ENCODE data around the gene NYNRIN.

DNA sequence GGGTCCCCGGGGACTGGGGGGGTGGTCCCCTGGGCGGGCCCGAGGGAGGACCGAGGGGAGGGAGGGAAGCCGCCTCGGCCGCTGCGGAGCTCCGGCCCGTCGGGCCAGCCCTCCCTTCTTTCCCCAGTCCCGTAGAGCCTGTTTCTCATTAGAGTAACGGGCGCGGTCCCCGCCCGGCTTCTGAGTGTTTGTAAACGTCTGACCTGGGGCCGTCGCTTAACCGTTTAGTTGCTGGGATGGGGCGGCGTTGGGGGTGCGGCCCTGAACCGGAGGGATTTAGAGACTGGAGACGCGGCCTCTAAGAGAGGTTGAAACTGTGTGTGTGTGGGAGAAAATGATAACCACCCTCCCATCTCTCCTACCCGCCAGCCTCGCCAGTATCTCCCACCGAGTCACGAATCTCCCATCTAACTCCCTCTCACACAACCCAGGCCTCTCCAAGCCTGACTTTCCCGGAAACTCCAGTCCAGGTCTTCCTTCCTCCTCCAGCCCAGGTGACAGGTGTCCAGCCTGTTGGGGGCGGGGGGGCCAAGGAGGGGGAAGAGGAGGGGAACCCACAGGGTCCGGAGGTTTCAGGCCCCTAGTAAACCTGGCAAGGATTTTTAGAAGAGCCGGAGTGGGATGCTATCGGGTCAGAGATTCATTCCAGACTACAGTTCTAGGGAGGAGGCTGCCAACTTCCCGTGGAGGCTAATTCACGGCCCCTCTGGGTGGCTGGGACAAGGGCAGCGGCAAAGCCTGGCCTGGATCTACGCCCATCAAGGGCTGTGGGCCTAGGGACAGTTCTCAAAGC lies 31.9 kb upstream of the NYNRIN start:
- TF ChIP-seq, protein P1, sequence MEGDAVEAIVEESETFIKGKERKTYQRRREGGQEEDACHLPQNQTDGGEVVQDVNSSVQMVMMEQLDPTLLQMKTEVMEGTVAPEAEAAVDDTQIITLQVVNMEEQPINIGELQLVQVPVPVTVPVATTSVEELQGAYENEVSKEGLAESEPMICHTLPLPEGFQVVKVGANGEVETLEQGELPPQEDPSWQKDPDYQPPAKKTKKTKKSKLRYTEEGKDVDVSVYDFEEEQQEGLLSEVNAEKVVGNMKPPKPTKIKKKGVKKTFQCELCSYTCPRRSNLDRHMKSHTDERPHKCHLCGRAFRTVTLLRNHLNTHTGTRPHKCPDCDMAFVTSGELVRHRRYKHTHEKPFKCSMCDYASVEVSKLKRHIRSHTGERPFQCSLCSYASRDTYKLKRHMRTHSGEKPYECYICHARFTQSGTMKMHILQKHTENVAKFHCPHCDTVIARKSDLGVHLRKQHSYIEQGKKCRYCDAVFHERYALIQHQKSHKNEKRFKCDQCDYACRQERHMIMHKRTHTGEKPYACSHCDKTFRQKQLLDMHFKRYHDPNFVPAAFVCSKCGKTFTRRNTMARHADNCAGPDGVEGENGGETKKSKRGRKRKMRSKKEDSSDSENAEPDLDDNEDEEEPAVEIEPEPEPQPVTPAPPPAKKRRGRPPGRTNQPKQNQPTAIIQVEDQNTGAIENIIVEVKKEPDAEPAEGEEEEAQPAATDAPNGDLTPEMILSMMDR (conservative IDR thresholded peaks at IDR 0.05; ENCODE audit: low read depth in 2 of 2): no peak
- TF ChIP-seq POLR2AphosphoS5 (IDR thresholded peaks at IDR 0.05; ENCODE audit: low read depth) (no peak), ZNF114 (CRISPR knock-in tag; IDR thresholded peaks at IDR 0.05) (no peak), STAT1 (IDR thresholded peaks at IDR 0.05; ENCODE audit: unreplicated experiment) (no peak), NANOG (IDR thresholded peaks at IDR 0.05; ENCODE audit: borderline replicate concordance) (no peak), JUNB (IDR thresholded peaks at IDR 0.05; ENCODE audit: unreplicated experiment) (no peak)
- TF ChIP-seq, protein P2, sequence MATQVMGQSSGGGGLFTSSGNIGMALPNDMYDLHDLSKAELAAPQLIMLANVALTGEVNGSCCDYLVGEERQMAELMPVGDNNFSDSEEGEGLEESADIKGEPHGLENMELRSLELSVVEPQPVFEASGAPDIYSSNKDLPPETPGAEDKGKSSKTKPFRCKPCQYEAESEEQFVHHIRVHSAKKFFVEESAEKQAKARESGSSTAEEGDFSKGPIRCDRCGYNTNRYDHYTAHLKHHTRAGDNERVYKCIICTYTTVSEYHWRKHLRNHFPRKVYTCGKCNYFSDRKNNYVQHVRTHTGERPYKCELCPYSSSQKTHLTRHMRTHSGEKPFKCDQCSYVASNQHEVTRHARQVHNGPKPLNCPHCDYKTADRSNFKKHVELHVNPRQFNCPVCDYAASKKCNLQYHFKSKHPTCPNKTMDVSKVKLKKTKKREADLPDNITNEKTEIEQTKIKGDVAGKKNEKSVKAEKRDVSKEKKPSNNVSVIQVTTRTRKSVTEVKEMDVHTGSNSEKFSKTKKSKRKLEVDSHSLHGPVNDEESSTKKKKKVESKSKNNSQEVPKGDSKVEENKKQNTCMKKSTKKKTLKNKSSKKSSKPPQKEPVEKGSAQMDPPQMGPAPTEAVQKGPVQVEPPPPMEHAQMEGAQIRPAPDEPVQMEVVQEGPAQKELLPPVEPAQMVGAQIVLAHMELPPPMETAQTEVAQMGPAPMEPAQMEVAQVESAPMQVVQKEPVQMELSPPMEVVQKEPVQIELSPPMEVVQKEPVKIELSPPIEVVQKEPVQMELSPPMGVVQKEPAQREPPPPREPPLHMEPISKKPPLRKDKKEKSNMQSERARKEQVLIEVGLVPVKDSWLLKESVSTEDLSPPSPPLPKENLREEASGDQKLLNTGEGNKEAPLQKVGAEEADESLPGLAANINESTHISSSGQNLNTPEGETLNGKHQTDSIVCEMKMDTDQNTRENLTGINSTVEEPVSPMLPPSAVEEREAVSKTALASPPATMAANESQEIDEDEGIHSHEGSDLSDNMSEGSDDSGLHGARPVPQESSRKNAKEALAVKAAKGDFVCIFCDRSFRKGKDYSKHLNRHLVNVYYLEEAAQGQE (IDR thresholded peaks at IDR 0.05; ENCODE audit: unreplicated experiment): no peak

Measured in GM23338 (cell line).